Stimulated activated memory B cell treated with anti-CD40 and anti-IgM and Interleukin-4, amounts not matched to agents 10 μg/mL and 1 μg/mL and 100 μg/mL, for 72 hours (primary cell): Measurements from ENCODE around the gene OR2T2.
A peak's percentile ranks its signal among the peaks of the same experiment; 100 is the strongest.
"Not testable (repeated sequence)": the region's sequence is repeated elsewhere in the genome, so short reads cannot be mapped to it uniquely, and the experiment has no call there.

ENCODE experiments used
- ATAC-seq: fragments of 150-1000 bp; cut with Tn5 transposase; 2 replicates; pipeline ENCODE4 v1.10.0; 2021
- H3K27ac Mint-ChIP-seq: one replicate; pipeline ENCODE4 v1.8.0; 2022; ENCODE audit warnings: mild to moderate bottlenecking, mixed read lengths
- H3K27me3 Mint-ChIP-seq: one replicate; pipeline ENCODE4 v1.8.0; 2022; ENCODE audit warnings: mixed read lengths
- H3K36me3 Mint-ChIP-seq: one replicate; pipeline ENCODE4 v1.8.0; 2022; ENCODE audit warnings: mixed read lengths
- H3K4me1 Mint-ChIP-seq: one replicate; pipeline ENCODE4 v1.8.0; 2022; ENCODE audit warnings: mixed read lengths
- H3K4me3 Mint-ChIP-seq: one replicate; pipeline ENCODE4 v1.8.0; 2022; ENCODE audit warnings: mild to moderate bottlenecking, moderate library complexity, mixed read lengths
- H3K9me3 Mint-ChIP-seq: one replicate; pipeline ENCODE4 v1.8.0; 2022; ENCODE audit warnings: mixed read lengths

The OR2T2 gene

GRCh38 chr1:248445399-248445798 lies at the start of gene OR2T2:
Gene OR2T2, plus strand, starts transcription at chr1:248445637. Its CDS starts 7,161 bp downstream, at chr1:248452798.
- not testable (repeated sequence) for H3K9me3 Mint-ChIP-seq, H3K4me3 Mint-ChIP-seq, H3K27me3 Mint-ChIP-seq, ATAC-seq, H3K36me3 Mint-ChIP-seq
- Mint-ChIP-seq H3K27ac (peak within 1 kb of the TSS; percentile 73), H3K4me1 (peaks cover 36% of the 10 kb centered on the region)

DNA sequence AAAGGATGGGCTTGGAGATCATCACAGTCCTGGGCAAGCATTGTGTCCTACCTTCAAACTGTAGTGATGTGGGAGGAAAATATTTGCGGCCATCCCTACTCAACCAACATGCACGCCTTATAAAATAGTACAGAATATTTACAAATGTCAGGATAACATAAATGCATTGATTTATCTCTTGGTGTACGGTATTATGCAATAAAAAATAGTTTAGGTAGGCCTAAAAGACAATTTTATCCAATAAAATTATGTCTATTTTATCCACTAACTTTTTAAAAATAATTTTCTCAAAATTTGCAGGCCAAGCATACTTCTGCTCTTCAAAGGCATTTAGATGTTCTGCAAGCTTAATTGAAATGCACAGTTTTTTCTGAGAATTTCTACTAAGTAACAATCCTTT lies 42.7 kb upstream of the OR2T2 start, which contains the start of gene OR2T1:
Gene OR2T1 (plus strand): TSS at position 301 of the 400 bp plus-strand sequence. CDS start 3,100 bp downstream, outside the sequence.
- Mint-ChIP-seq H3K4me1 (no peaks in the 10 kb centered on the region), H3K36me3 (no peaks in the 10 kb centered on the region), H3K27me3 (no peaks in the 10 kb centered on the region), H3K4me3 (no peak within 1 kb of the TSS), H3K9me3 (peaks cover 4% of the 10 kb centered on the region), H3K27ac (no peak within 1 kb of the TSS)
- ATAC-seq = no peak

DNA sequence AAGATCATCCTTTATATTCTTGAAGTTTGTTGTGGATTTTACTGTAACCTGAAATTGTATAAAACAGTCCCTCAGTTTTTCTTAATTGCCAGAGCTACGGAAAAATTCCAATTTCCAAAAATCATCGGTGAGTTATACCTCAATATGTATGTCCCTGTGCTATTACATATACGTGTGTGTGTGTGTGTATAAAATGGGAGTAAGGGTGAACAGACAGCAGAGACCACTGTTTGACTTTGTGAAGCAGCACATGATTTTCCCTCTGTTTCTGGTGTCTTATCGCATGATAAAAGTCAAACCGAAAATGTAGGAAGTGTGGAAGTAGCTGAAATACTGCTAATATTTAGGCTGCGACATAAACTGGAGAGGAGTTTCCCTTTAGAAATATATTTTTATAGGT lies 41.4 kb upstream of the OR2T2 start:
- Mint-ChIP-seq H3K4me3 (no peak overlapping the region), H3K9me3 (peaks cover 4% of the 10 kb centered on the region), H3K36me3 (no peaks in the 10 kb centered on the region), H3K27ac (no peak overlapping the region), H3K4me1 (no peaks in the 10 kb centered on the region), H3K27me3 (no peaks in the 10 kb centered on the region)
- no peak for ATAC-seq

DNA sequence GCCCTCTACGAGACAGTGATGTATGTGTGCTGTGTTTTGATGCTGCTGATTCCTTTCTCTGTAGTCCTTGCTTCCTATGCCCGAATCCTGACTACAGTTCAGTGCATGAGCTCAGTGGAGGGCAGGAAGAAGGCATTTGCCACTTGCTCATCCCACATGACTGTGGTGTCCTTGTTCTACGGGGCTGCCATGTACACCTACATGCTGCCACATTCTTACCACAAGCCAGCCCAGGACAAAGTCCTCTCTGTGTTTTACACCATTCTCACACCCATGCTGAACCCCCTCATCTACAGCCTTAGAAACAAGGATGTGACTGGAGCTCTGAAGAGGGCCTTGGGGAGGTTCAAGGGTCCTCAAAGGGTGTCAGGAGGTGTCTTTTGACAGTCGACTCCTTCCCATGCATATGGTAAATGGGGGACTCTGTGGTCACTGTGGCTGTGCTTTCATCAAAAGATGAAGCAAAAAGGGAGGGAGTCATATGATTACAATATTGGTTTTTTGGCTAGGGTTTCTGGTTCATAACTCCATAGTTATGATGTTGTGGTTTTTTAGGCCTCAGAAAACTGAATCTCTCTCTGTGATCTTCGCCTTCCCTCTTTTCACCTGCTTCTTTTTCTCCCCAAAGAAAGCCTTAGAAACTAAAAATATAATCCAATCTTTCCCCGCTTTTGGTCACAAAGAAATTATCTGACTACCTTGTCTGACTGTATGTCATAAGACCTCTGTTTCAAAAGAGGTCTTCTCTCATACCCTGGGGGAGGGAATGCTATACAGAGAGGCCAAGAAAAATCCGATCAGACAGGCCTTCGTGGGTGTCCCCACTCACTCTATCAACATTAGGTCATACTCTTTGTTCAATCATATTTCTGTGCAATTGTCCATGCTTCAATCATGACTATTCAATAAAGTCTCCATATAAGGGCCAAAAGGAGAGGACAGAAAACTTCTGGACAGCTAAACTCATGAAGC lies 38.4 kb upstream of the OR2T2 start:
- H3K9me3 Mint-ChIP-seq = peaks cover 12% of the 10 kb centered on the region
- no peak overlapping the region for H3K4me3 Mint-ChIP-seq
- no peaks in the 10 kb centered on the region for H3K4me1 Mint-ChIP-seq
- peak overlapping the region; percentile 17 for H3K27ac Mint-ChIP-seq
- ATAC-seq = no peak
- peaks cover 6% of the 10 kb centered on the region for H3K36me3 Mint-ChIP-seq
- no peaks in the 10 kb centered on the region for H3K27me3 Mint-ChIP-seq

DNA sequence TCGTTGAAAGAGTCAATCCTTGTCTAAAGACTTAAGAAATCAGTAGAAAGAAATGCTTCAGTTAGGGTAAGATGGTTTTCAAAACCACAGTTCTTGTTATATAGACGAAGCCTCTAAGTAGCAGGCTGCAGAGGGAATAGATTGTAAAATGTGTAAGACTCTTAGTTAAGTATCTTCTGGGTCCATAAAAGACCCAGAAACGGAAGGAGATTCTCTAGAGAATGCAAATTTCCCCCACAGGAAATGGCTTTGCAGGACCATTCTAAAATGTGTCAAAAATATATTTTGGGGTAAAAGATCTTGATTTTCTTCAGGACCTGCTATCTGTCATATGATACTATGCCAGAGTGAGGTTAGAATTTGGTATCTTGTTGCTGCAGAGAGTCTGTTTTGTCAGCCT lies 29.2 kb upstream of the OR2T2 start:
- Mint-ChIP-seq H3K27ac (no peak overlapping the region), H3K9me3 (peaks cover under 1% of the 10 kb centered on the region), H3K36me3 (no peaks in the 10 kb centered on the region), H3K4me3 (no peak overlapping the region), H3K4me1 (peaks cover 19% of the 10 kb centered on the region), H3K27me3 (no peaks in the 10 kb centered on the region)
- no peak for ATAC-seq

DNA sequence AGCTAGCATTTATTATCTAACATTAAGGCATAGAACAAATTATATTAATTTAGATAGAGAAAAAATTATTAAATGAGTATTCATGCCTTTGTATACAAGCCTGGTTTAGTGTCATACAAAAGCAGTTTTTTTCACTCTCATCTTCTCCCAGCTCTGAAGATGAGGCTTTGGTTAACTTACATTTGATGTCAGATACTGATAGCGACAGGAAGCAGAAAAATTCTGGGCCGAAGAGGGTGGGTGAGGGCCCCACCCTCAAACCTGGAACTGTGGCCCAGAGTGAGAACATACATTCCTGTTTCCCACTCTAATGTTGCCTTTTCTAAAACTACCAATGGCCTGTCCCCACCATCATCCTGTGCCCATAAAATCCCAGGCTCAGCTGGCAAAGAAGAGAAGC lies 27.6 kb upstream of the OR2T2 start:
- ATAC-seq = no peak
- Mint-ChIP-seq H3K36me3 (no peaks in the 10 kb centered on the region), H3K9me3 (peaks cover 3% of the 10 kb centered on the region), H3K27ac (no peak overlapping the region), H3K4me1 (peaks cover 19% of the 10 kb centered on the region), H3K27me3 (no peaks in the 10 kb centered on the region), H3K4me3 (no peak overlapping the region)

DNA sequence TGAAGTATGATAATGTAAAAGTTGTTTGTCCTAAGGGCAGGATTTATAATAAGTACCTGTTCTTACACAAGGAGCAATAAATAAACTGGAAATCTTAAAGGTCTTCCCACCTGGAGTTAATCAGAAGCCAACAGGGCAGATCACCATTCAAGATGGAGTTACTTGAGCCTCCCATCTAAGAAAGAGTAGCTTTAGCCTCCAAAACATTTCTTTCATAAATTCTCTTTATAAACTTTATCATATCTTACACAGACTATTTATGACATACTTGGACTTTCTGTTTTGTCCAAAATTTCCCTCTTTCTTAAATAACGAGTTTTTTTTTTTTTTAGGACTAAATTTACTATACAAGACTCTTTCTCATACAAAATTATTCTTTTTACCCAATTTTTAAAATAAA lies 24.1 kb upstream of the OR2T2 start:
- Mint-ChIP-seq H3K9me3 (peaks cover 3% of the 10 kb centered on the region), H3K27me3 (no peaks in the 10 kb centered on the region), H3K4me1 (peaks cover 4% of the 10 kb centered on the region), H3K4me3 (no peak overlapping the region), H3K27ac (no peak overlapping the region), H3K36me3 (no peaks in the 10 kb centered on the region)
- ATAC-seq = no peak

DNA sequence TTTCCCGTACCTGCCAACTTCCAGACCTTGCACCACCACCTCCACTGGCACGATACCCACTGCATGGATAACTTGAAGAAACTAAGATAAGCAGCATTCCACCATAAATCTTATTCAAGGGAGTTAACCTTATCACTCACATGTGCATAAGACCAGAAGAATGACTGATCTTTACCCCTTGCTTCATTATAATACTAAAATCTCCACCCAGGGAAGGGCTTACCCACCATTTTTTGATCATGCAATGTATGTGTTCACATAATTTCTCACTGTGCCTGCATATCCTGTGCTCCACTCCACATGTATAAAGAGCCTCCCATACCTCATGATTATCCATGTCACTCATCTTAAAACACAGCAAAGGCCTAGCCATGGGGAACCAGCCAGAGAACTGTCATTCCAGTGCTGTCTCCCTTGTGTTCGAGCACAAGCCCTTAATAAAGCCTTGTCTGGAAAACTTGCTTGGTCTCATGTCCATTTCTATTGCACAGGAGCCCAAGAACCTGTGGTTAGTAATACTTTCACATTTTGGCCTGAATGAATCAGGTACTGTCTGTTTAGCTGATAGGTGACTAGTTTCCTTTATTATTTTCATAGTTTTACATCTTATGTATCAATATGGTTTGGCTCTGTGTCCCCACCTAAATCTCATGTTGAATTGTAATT lies 17.8 kb upstream of the OR2T2 start:
- not testable (repeated sequence) for H3K4me3 Mint-ChIP-seq, H3K36me3 Mint-ChIP-seq, H3K27me3 Mint-ChIP-seq, H3K9me3 Mint-ChIP-seq
- H3K4me1 Mint-ChIP-seq = peaks cover 30% of the 10 kb centered on the region
- H3K27ac Mint-ChIP-seq = peak overlapping the region; percentile 72
- peak; percentile 42 for ATAC-seq

DNA sequence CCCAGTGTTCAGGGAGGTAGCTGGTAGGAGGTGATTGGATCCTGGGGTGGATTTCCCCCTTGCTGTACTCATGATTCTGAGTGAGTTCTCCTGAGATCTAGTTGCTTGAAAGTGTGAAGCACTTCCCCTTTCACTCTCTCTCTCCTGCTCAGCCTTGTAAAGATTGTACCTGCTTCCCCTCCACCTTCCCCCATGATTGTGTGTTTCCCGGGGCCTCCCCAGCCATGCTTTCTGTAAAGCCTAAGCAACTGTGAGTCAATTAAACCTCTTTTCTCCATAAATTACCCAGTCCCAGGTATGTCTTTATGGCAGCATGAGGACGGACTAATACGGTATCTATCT lies 17.3 kb upstream of the OR2T2 start:
- Mint-ChIP-seq H3K4me3 (peak overlapping the region; percentile 31), H3K27ac (peak overlapping the region; percentile 72), H3K4me1 (peaks cover 32% of the 10 kb centered on the region)
- not testable (repeated sequence) for H3K9me3 Mint-ChIP-seq, H3K36me3 Mint-ChIP-seq, H3K27me3 Mint-ChIP-seq
- peak; percentile 92 for ATAC-seq

GRCh38 chr1:248431683-248432082 lies 13.8 kb upstream of the OR2T2 start:
- not testable (repeated sequence) for H3K36me3 Mint-ChIP-seq, H3K27me3 Mint-ChIP-seq, H3K9me3 Mint-ChIP-seq, ATAC-seq
- peak overlapping the region; percentile 51 for H3K4me3 Mint-ChIP-seq
- peak overlapping the region; percentile 87 for H3K27ac Mint-ChIP-seq
- H3K4me1 Mint-ChIP-seq = peaks cover 47% of the 10 kb centered on the region

DNA sequence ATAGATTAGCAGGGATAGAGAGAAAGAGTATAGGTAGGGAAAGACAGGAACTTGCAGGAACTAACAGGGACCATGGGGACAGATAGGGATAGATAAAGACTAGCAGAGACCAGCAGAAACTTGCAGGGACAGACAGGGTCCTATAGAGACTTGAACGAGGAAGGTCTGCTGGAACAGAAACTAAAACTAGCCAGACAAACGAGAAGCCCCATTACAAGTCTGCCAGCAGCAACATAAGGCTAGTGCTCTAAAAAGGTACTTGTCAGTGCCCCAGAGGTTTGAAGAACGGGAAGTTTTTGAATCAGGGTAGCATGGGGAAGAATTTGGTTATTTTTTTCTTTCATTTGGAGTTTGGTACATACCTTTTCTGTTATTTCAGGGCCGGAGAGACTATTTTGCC lies 13.2 kb upstream of the OR2T2 start:
- not testable (repeated sequence) for H3K27me3 Mint-ChIP-seq, H3K36me3 Mint-ChIP-seq, H3K9me3 Mint-ChIP-seq
- peak overlapping the region; percentile 51 for H3K4me3 Mint-ChIP-seq
- ATAC-seq = peak; percentile 72
- H3K4me1 Mint-ChIP-seq = peaks cover 47% of the 10 kb centered on the region
- peak overlapping the region; percentile 87 for H3K27ac Mint-ChIP-seq

GRCh38 chr1:248433811-248434415 lies 11.5 kb upstream of the OR2T2 start:
- ATAC-seq, H3K27ac Mint-ChIP-seq, H3K9me3 Mint-ChIP-seq, H3K4me3 Mint-ChIP-seq, H3K36me3 Mint-ChIP-seq, H3K27me3 Mint-ChIP-seq: not testable (repeated sequence)
- peaks cover 34% of the 10 kb centered on the region for H3K4me1 Mint-ChIP-seq

- not testable (repeated sequence) for H3K36me3 Mint-ChIP-seq, H3K4me3 Mint-ChIP-seq, H3K9me3 Mint-ChIP-seq, H3K27me3 Mint-ChIP-seq, H3K27ac Mint-ChIP-seq
- peak; percentile 73 for ATAC-seq
- H3K4me1 Mint-ChIP-seq = peaks cover 28% of the 10 kb centered on the region
These were observed 10.5 kb upstream of the OR2T2 start for GRCh38 chr1:248434913-248435312.

DNA sequence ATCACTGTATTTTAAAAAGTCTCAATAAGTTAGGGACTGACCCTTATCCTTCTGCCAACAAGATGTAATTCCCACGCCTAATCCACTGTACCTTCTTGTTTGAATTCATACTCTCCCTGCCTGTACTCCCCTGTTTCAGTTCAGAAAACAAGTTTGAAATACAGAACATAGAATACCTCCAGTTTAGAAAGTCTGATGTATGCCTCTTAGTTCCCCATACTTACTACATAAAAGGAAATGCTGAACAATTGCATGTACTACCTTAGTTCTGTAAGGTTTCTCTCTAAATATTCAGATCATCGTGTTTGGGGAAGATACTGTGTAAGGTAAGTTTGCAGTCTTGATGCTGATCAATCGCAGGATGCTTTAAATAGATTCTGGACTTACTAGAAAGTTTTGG lies 9.1 kb upstream of the OR2T2 start:
- not testable (repeated sequence) for ATAC-seq, H3K4me3 Mint-ChIP-seq, H3K27me3 Mint-ChIP-seq, H3K27ac Mint-ChIP-seq, H3K9me3 Mint-ChIP-seq, H3K36me3 Mint-ChIP-seq
- peaks cover 28% of the 10 kb centered on the region for H3K4me1 Mint-ChIP-seq

DNA sequence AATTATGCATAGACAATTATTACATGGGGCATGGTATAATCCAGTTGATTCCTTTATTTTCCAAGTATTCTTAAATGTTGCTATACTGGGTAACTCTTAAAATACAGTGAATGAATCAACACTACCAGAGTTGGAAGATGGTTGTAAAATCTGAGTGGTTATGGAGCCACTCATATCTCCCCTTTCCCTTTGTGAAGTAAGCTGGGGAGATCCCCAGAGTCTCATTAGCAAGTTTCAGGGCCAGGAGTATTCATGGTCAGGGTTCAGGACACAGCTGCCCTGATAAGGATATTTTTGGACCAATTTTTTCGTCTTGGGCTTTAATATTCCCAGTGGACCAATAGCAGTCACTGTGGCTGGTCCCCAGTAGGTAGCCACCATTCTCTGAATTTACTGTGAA lies 6.8 kb upstream of the OR2T2 start:
- peaks cover 15% of the 10 kb centered on the region for H3K4me1 Mint-ChIP-seq
- H3K36me3 Mint-ChIP-seq, H3K27ac Mint-ChIP-seq, ATAC-seq, H3K27me3 Mint-ChIP-seq, H3K4me3 Mint-ChIP-seq, H3K9me3 Mint-ChIP-seq: not testable (repeated sequence)
